ENCODE data around the gene PRIMA1. TPM values are rescaled to one million over a fixed set of nuclear protein-coding genes. Genes with fewer than 3 reads are reported as not detected.

Gene PRIMA1
- total and polyA plus RNA-seq, 5 donors from 2014 or later, result not detected

GRCh38 chr14:93716002-93716745, 72.1 kb downstream of the PRIMA1 start:
- Histone ChIP-seq H3K4me1 (ENCODE audit: control insufficient read depth, insufficient read depth, low read length, poor library complexity, severe bottlenecking) (no peaks in the 10 kb centered on the region), H3K4me3 (ENCODE audit: low read depth, low read length) (no peak overlapping the region), H3K27ac (ENCODE audit: insufficient read depth, low read length, poor library complexity, severe bottlenecking) (no peak overlapping the region), H3K9me3 (ENCODE audit: control insufficient read depth in 2 of 2, low read length in 2 of 2) (no peaks in the 10 kb centered on the region), H3K36me3 (ENCODE audit: control insufficient read depth, insufficient read depth, low read length) (no peaks in the 10 kb centered on the region), H3K27me3 (ENCODE audit: control insufficient read depth, insufficient read depth, low read length) (no peaks in the 10 kb centered on the region)
- Mint-ChIP-seq H3K4me3 (no peak overlapping the region), H3K36me3 (no peaks in the 10 kb centered on the region), H3K9me3 (no peaks in the 10 kb centered on the region), H3K4me1 (no peaks in the 10 kb centered on the region), H3K27me3 (peaks cover 11% of the 10 kb centered on the region), H3K27ac (no peak overlapping the region)
- ATAC-seq (ENCODE audit: low read depth in 2 of 2) (no peak), DNase-seq (no peak)

DNA sequence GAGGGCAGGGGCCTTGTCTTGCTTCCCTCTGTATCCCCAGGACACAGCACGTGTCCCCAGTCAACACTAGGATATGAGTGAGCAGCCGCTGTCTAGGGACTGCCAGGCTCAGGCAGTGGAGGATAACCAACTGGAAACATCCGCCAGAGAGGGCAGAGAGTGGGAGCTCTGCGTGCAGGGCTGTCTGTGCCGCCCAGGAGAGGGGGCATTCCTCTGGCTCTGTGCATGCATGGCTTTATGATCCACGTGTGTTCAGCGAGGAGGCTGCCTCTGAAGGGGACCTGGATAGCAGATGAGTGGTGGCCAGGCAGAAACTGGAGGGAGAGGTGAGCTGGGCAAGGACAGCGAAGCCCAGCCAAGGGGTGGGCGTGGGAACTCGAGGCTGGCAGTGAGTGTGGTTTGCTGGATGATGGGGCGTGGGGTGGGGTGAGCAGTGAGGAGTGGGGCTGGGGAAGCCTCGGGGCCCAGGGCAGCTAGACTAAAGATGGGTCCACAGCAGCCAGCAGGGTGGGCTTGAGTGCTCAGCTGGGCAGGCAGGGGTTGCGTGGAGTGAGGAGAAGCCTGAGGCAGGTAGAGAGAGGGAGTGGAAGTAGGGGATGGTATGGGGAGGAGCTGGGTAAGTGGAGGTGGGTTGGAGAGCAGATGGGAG, 72.9 kb downstream of the PRIMA1 start:
- Histone ChIP-seq H3K27me3 (ENCODE audit: control insufficient read depth, insufficient read depth, low read length) (no peaks in the 10 kb centered on the region), H3K36me3 (ENCODE audit: control insufficient read depth, insufficient read depth, low read length) (no peaks in the 10 kb centered on the region), H3K9me3 (ENCODE audit: control insufficient read depth in 2 of 2, low read length in 2 of 2) (no peaks in the 10 kb centered on the region), H3K4me1 (ENCODE audit: control insufficient read depth, insufficient read depth, low read length, poor library complexity, severe bottlenecking) (no peaks in the 10 kb centered on the region), H3K27ac (ENCODE audit: insufficient read depth, low read length, poor library complexity, severe bottlenecking) (no peak overlapping the region), H3K4me3 (ENCODE audit: low read depth, low read length) (no peak overlapping the region)
- ATAC-seq (ENCODE audit: low read depth in 2 of 2) (no peak), DNase-seq (no peak)
- Mint-ChIP-seq H3K4me3 (no peak overlapping the region), H3K27me3 (peaks cover 11% of the 10 kb centered on the region), H3K27ac (no peak overlapping the region), H3K4me1 (no peaks in the 10 kb centered on the region), H3K9me3 (no peaks in the 10 kb centered on the region), H3K36me3 (no peaks in the 10 kb centered on the region)

GRCh38 chr14:93714605-93715004, 73.7 kb downstream of the PRIMA1 start:
- H3K9me3 ChIP-seq (ENCODE audit: control insufficient read depth in 2 of 2, low read length in 2 of 2), result no peaks in the 10 kb centered on the region
- H3K9me3 Mint-ChIP-seq, result no peaks in the 10 kb centered on the region
- H3K36me3 ChIP-seq (ENCODE audit: control insufficient read depth, insufficient read depth, low read length), result no peaks in the 10 kb centered on the region
- no peaks in the 10 kb centered on the region for H3K4me1 ChIP-seq (ENCODE audit: control insufficient read depth, insufficient read depth, low read length, poor library complexity, severe bottlenecking)
- no peak overlapping the region for H3K27ac Mint-ChIP-seq
- no peaks in the 10 kb centered on the region for H3K4me1 Mint-ChIP-seq
- no peaks in the 10 kb centered on the region for H3K36me3 Mint-ChIP-seq
- ATAC-seq (ENCODE audit: low read depth in 2 of 2) (no peak), DNase-seq (no peak)
- no peak overlapping the region for H3K27ac ChIP-seq (ENCODE audit: insufficient read depth, low read length, poor library complexity, severe bottlenecking)
- no peak overlapping the region for H3K4me3 Mint-ChIP-seq
- H3K27me3 ChIP-seq (ENCODE audit: control insufficient read depth, insufficient read depth, low read length), result no peaks in the 10 kb centered on the region
- H3K27me3 Mint-ChIP-seq, result peaks cover 17% of the 10 kb centered on the region
- no peak overlapping the region for H3K4me3 ChIP-seq (ENCODE audit: low read depth, low read length)

GRCh38 chr14:93713726-93714405, 74.4 kb downstream of the PRIMA1 start:
- no peak for ATAC-seq (ENCODE audit: low read depth in 2 of 2)
- no peak for DNase-seq
- Histone ChIP-seq H3K4me3 (ENCODE audit: low read depth, low read length) (no peak overlapping the region), H3K27ac (ENCODE audit: insufficient read depth, low read length, poor library complexity, severe bottlenecking) (no peak overlapping the region), H3K9me3 (ENCODE audit: control insufficient read depth in 2 of 2, low read length in 2 of 2) (no peaks in the 10 kb centered on the region), H3K36me3 (ENCODE audit: control insufficient read depth, insufficient read depth, low read length) (no peaks in the 10 kb centered on the region), H3K27me3 (ENCODE audit: control insufficient read depth, insufficient read depth, low read length) (no peaks in the 10 kb centered on the region), H3K4me1 (ENCODE audit: control insufficient read depth, insufficient read depth, low read length, poor library complexity, severe bottlenecking) (no peaks in the 10 kb centered on the region)
- no peak overlapping the region for H3K4me3 Mint-ChIP-seq
- H3K27me3 Mint-ChIP-seq, result peaks cover 19% of the 10 kb centered on the region
- no peaks in the 10 kb centered on the region for H3K9me3 Mint-ChIP-seq
- no peak overlapping the region for H3K27ac Mint-ChIP-seq
- no peaks in the 10 kb centered on the region for H3K4me1 Mint-ChIP-seq
- no peaks in the 10 kb centered on the region for H3K36me3 Mint-ChIP-seq

- Mint-ChIP-seq H3K4me3 (peak overlapping the region in 1 of 4 donors; percentile 24), H3K4me1 (no peaks in the 10 kb centered on the region), H3K9me3 (no peaks in the 10 kb centered on the region), H3K27me3 (peaks cover 21% of the 10 kb centered on the region), H3K36me3 (no peaks in the 10 kb centered on the region), H3K27ac (no peak overlapping the region)
- Histone ChIP-seq H3K9me3 (ENCODE audit: control insufficient read depth in 2 of 2, low read length in 2 of 2) (no peaks in the 10 kb centered on the region), H3K27me3 (ENCODE audit: control insufficient read depth, insufficient read depth, low read length) (no peaks in the 10 kb centered on the region), H3K27ac (ENCODE audit: insufficient read depth, low read length, poor library complexity, severe bottlenecking) (no peak overlapping the region), H3K36me3 (ENCODE audit: control insufficient read depth, insufficient read depth, low read length) (no peaks in the 10 kb centered on the region), H3K4me1 (ENCODE audit: control insufficient read depth, insufficient read depth, low read length, poor library complexity, severe bottlenecking) (no peaks in the 10 kb centered on the region), H3K4me3 (ENCODE audit: low read depth, low read length) (no peak overlapping the region)
- no peak for DNase-seq
- no peak for ATAC-seq (ENCODE audit: low read depth in 2 of 2)
Observed at GRCh38 chr14:93712838-93713724, 75.2 kb downstream of the PRIMA1 start.

DNA sequence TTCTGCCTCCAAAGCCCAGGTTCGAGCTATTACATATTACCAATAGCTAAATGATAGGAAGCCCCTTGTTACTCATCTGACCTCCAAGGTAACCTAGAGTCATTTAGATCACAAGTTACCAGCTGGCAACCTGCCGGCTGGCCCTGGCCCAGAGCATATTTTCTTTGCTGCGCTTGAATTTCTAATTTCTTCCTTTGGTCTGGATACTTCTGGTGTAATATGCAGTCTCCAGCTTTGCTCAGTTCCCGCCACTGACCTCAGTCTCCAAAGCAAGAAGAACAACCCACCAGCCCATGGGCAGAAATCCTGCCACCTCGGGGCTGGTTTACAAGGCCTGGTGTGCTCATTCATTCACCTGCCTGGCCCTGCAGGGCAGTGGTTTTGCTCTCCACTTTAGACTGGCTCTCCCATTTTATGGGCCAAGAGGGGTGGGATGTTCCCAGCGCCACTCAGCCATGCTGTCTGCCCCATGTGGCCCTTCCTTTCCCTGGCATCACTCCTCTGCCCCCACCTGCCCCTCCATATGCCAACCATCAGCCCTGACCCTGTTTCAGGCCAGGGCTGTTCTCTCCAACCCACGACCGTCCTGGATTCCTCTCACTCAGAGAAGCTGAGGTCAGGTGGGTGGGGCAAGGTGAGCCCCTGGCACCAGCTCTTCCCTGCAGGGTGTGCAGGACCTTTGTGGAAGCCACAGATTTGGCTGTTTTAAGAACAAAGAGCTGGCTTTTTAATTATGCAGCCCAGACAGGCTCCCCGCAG, 76.0 kb downstream of the PRIMA1 start:
- Mint-ChIP-seq H3K4me3 (no peak overlapping the region), H3K27ac (no peak overlapping the region), H3K36me3 (no peaks in the 10 kb centered on the region), H3K9me3 (no peaks in the 10 kb centered on the region), H3K27me3 (peaks cover 29% of the 10 kb centered on the region), H3K4me1 (no peaks in the 10 kb centered on the region)
- no peaks in the 10 kb centered on the region for H3K9me3 ChIP-seq (ENCODE audit: control insufficient read depth in 2 of 2, low read length in 2 of 2)
- DNase-seq (no peak), ATAC-seq (ENCODE audit: low read depth in 2 of 2) (no peak)
- H3K36me3 ChIP-seq (ENCODE audit: control insufficient read depth, insufficient read depth, low read length), result no peaks in the 10 kb centered on the region
- no peak overlapping the region for H3K27ac ChIP-seq (ENCODE audit: insufficient read depth, low read length, poor library complexity, severe bottlenecking)
- no peaks in the 10 kb centered on the region for H3K27me3 ChIP-seq (ENCODE audit: control insufficient read depth, insufficient read depth, low read length)
- H3K4me1 ChIP-seq (ENCODE audit: control insufficient read depth, insufficient read depth, low read length, poor library complexity, severe bottlenecking), result no peaks in the 10 kb centered on the region
- no peak overlapping the region for H3K4me3 ChIP-seq (ENCODE audit: low read depth, low read length)

DNA sequence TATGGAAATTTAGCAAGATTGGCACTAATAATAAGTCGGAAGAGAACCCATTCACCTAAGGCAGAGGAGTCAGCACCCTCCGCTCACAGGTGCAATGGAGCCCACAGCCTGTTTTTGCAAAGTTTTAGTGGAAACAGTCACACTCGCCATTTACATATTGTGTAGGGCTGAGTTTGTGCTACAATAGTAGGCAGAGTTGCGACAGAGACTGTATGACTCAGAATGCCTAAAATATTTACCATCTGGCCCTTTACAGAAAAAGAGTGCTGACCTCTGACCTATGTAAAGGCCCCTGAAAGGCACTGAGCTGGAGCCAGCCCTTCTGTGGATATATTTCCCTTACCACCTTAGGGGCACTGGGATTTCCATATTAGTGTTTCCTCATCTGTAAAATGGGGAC, 79.0 kb downstream of the PRIMA1 start:
- no peaks in the 10 kb centered on the region for H3K36me3 ChIP-seq (ENCODE audit: control insufficient read depth, insufficient read depth, low read length)
- no peaks in the 10 kb centered on the region for H3K9me3 Mint-ChIP-seq
- no peak overlapping the region for H3K27ac Mint-ChIP-seq
- no peak overlapping the region for H3K27ac ChIP-seq (ENCODE audit: insufficient read depth, low read length, poor library complexity, severe bottlenecking)
- H3K36me3 Mint-ChIP-seq, result no peaks in the 10 kb centered on the region
- H3K27me3 ChIP-seq (ENCODE audit: control insufficient read depth, insufficient read depth, low read length), result no peaks in the 10 kb centered on the region
- H3K27me3 Mint-ChIP-seq, result peaks cover 19% of the 10 kb centered on the region
- DNase-seq (no peak), ATAC-seq (ENCODE audit: low read depth in 2 of 2) (no peak)
- no peak overlapping the region for H3K4me3 Mint-ChIP-seq
- no peak overlapping the region for H3K4me3 ChIP-seq (ENCODE audit: low read depth, low read length)
- no peaks in the 10 kb centered on the region for H3K9me3 ChIP-seq (ENCODE audit: control insufficient read depth in 2 of 2, low read length in 2 of 2)
- no peaks in the 10 kb centered on the region for H3K4me1 Mint-ChIP-seq
- H3K4me1 ChIP-seq (ENCODE audit: control insufficient read depth, insufficient read depth, low read length, poor library complexity, severe bottlenecking), result no peaks in the 10 kb centered on the region

Measured in CD4-positive, CD25-positive, alpha-beta regulatory T cell (primary cell).